Fibroblast of villous mesenchyme (primary cell): ENCODE measurements around the gene ZSCAN2. TPM values are rescaled to one million over a fixed set of nuclear protein-coding genes. Genes with fewer than 3 reads are reported as not detected.
A peak's percentile ranks its signal among the peaks of the same experiment; 100 is the strongest.
"Not testable (repeated sequence)": the region's sequence is repeated elsewhere in the genome, so short reads cannot be mapped to it uniquely, and the experiment has no call there.

ENCODE experiments used
- DNase-seq: peaks from one replicate; pipeline ENCODE4 v3.0.0-alpha.2; 2010; ENCODE audit warnings: low read depth
- H3K4me3 ChIP-seq: 2 replicates; pipeline ENCODE4 v1.5.1; 2011; ENCODE audit warnings: low read depth, mild to moderate bottlenecking, low read length
- CTCF ChIP-seq: IDR thresholded peaks from 2 replicates; pipeline ENCODE4 v1.5.1; 2012; ENCODE audit warnings: low read depth, mild to moderate bottlenecking, low read length; ENCODE audit not compliant: insufficient read depth
- total RNA-seq: library from RNA; depleted of rRNA; stranded (reverse); fragments of >200 nt; gene quantifications from 2 replicates; pipeline ENCODE4 v1.2.3, GENCODE V29; 2012

Gene ZSCAN2
- total RNA-seq, 1 donor: 5.6 TPM

GRCh38 chr15:84582583-84583157 is 18.1 kb upstream of the ZSCAN2 start:
- DNase-seq: no peak
- no peak for TF ChIP-seq CTCF
- no peak overlapping the region for H3K4me3 ChIP-seq

- not testable (repeated sequence) for H3K4me3 ChIP-seq, DNase-seq
These were observed 16.9 kb upstream of the ZSCAN2 start for GRCh38 chr15:84583921-84584320.

- no peak overlapping the region for H3K4me3 ChIP-seq
- no peak for DNase-seq
- no peak for TF ChIP-seq CTCF
These were observed 14.1 kb upstream of the ZSCAN2 start for GRCh38 chr15:84586696-84587095.

- H3K4me3 ChIP-seq: peak overlapping the region; percentile 48
- peak; percentile 65 for TF ChIP-seq CTCF
- DNase-seq: peak; percentile 74
These were observed 12.5 kb upstream of the ZSCAN2 start for GRCh38 chr15:84588053-84588874.

- no peak overlapping the region for H3K4me3 ChIP-seq
- DNase-seq: no peak
- no peak for TF ChIP-seq CTCF
These were observed 10.4 kb upstream of the ZSCAN2 start for GRCh38 chr15:84590406-84590805.

- H3K4me3 ChIP-seq: no peak overlapping the region
- TF ChIP-seq CTCF: no peak
- DNase-seq: no peak
These were observed 9.0 kb upstream of the ZSCAN2 start for GRCh38 chr15:84591815-84592214.

- no peak overlapping the region for H3K4me3 ChIP-seq
- TF ChIP-seq CTCF: no peak
- no peak for DNase-seq
These were observed 6.1 kb upstream of the ZSCAN2 start for GRCh38 chr15:84594617-84595290.
